ENCODE measurements around the gene COTL1.

Gene COTL1, protein sequence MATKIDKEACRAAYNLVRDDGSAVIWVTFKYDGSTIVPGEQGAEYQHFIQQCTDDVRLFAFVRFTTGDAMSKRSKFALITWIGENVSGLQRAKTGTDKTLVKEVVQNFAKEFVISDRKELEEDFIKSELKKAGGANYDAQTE

DNA sequence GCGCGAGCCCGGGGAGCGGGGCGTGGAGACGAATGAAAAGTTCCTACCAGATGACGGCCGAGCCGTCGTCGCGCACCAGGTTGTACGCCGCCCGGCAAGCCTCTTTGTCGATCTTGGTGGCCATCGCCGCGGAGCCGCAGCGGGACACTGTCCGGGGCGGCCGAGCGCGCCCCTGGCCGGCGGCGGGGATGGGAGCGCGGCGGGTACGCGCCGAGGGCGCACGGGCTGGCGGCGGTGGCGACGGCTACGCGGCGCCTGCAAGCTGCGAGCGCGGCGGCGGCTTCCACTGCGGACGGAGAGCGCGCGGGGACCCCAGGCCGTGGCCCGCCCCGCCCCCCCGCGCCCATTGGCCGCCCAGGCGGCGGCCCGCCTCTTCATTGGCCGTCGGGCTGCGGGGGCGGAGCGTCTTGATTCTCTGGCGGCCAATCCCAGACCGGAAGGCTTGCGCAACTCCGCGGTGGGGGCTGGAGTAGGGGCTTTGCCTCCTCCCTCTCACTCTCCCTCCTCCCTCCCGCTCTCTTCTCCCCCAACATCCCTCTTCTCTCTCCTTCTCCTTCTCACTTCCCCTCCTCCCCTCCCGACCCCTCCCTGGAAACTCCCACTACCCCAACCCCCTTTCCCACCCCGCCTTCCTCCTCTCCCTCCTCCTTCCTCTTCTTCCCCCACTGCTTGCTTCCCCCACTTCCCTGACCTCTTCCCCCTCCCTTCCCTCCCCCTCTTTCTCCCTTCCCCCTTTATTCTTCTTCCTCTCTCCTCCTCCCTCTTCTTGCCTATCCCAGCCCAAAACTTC, at the start of gene COTL1:
COTL1 (minus strand) TSS at position 288 of the 790 bp plus-strand sequence; CDS start at position 124, 164 bp downstream.
- DNase-seq, result peak; percentile 94

DNA sequence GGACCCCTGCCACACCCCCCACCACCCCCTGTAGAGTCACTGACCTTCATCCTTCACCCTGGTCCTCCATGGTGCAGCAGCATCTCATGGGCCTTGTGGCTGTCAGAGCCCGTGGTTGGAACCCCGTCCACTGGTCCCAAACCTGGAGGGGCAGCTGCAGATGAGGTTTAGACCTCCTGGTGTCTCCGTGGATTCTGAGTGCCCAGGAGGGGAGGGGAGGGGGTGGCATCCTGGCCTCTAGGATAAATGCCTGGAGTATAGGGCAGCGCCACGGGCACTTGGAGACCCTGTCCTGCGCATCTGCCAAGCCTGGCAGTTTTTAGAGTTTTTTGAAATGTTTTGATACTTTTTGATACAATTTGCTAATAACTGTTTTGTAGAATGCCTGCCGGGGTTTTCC, 48.0 kb upstream of the COTL1 start:
- DNase-seq, result no peak

DNA sequence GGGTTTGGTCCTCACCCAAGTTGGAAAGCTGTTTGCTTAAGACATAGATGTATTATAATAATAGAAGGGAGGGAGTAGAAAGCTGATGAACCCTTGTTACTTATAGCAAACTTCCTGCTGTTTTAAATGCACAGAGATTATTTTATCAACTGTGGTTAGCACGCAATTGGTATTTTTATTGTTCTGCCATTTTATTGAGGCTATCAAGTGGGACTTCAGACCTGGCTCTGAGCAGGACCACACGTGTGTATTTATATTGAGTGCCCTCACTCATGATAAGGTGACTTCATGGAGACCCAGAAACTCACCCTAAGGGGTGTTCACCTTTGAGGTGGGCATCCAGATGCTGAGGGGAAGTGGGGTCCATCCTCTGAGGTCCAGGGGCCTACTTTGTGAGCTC, 47.5 kb upstream of the COTL1 start:
- no peak for DNase-seq

DNA sequence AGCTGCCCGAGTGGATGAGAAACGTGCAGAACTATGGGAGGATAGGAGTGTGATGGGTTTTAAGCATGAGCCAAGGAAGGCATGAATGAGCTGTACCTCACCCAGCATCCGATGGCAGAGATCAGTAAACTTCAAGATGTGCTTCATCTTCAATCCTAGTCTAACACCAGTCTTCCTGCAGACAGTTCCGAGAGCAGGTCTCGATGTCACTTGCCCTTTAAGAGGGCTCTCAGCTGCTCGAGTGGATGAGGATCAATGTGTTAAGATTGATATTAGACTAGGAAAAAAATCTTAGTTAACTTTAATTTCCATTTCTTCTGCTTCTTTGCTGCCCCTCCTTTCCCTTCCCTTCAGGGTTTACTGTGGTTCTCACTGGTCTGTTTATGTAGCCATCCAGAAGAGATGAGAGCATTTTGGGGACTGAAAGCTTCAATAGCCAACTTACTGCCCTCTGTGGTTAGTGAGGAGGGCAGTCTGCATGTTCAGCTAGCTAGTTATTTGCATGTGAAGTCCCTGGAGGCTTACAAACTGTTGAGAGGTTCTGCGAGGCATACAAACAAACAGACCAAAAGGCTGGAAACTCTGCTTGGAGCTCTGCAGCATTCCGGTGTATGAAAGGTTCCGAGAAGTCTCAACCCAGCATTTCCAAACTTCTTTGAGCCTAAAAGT, 45.7 kb upstream of the COTL1 start:
- no peak for DNase-seq

DNA sequence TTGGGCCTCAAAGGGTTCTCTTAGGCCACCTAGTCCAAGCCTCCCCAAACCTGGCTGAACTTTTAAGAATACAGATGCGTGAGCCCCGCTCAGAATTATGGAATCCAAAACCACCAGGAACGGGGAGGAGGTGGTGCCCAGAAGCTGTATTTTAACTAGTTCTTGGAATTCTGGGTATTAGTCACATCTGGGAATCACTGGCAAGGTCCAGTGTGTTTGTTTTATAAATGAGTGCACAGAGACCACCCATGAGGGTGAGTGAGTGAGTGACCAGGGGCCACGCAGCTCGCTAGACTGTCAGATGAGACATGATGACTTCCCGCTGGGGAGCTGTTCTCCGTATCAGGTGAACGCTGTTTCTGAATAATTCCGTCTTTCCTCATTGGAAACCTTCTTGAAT, 44.6 kb upstream of the COTL1 start:
- DNase-seq, result no peak

DNA sequence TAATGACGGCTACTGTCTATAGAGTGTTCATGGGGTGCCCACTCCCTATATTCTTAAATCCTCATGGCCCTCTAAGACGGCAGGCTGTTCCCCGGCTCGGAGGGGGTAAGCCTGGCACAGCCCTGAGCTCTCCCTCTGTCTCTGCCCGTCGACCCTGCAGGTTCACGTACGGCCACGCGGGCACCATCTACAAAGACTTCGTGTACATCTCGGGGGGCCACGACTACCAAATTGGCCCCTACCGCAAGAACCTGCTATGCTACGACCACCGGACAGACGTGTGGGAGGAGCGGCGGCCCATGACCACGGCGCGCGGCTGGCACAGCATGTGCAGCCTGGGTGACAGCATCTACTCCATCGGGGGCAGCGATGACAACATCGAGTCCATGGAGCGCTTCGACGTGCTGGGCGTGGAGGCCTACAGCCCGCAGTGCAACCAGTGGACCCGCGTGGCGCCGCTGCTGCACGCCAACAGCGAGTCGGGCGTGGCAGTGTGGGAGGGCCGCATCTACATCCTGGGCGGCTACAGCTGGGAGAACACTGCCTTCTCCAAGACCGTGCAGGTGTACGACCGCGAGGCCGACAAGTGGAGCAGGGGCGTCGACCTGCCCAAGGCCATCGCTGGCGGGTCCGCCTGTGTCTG, 43.7 kb upstream of the COTL1 start:
- DNase-seq, result no peak

DNA sequence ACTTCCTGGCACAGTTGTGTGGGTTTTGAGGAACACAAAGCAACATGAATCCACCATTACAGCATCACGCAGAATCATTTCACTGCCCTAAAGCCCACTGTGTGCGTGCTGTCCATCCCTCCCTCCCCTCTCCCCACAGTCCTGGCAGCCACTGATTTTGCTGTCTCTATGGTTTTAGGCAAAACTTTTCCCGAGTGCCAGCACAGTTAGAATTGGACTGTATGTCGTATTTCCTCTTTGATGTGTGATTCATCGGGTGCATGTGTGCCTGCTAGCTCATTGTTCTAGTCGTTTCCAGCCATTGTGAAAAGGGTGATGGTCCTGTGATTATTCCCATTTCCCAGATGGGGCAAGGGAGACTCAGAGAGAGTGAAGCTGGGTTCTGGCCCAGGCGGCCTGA, 43.1 kb upstream of the COTL1 start:
- DNase-seq, result no peak

DNA sequence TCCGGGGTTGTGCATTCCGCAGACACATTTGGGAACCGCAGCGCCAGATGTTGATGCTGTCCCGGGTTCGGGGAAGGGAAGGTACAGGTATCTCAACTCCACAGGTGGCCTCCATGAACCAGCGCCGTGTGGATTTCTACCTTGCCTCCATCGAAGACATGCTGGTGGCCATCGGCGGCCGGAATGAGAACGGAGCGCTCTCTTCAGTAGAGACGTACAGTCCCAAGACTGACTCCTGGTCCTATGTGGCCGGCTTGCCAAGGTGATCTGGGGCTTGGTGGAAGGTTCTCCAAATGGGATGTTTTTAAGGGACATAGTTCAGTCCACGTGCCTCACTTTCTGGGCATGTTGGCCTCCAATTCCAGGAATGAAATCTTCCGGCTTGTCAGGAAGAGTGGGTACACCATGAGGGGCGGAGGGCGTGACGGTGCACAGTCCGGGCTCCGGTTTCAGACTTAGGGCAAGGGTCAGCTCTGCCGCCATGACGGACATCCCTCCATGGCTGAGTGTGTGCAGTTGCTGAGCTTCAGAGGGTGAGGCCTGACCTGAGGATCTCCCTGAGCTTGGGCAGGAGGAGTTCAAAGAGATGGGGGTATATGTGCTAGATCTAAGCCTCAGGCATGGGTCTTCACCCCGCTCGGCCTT, 41.9 kb upstream of the COTL1 start:
- DNase-seq, result no peak

DNA sequence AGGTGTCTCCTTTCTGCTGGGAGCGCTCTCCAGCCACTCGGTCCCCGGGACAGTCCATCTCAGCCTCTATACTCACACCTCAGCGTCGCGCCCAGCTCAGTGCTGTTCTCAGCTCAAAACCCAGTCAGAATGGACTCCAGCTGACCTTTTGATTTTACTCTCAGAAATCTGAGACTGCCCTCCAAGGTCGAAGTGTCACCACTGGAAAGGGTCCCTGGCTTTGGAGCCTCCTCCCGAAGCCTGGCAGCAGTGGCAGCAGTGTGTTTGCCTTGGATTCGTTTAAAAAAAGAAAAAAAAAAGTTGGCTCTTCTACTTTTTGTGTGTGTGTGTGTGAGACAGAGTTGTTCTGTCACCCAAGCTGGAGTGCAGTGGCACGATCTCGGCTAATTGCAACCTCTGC, 40.8 kb upstream of the COTL1 start:
- DNase-seq, result no peak

DNA sequence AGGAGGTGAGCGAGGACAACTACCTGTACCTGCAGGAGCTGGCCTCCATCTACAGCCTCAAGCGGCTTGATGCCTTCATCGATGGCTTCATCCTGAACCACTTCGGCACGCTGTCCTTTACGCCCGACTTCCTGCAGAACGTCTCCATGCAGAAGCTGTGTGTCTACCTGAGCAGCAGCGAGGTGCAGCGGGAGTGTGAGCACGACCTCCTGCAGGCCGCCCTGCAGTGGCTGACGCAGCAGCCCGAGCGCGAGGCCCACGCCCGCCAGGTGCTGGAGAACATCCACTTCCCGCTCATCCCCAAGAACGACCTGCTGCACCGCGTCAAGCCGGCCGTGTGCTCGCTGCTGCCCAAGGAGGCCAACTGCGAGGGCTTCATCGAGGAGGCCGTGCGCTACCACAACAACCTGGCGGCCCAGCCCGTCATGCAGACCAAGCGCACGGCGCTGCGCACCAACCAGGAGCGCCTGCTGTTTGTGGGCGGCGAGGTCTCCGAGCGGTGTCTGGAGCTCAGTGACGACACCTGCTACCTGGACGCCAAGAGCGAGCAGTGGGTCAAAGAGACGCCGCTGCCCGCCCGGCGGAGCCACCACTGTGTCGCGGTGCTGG, 39.5 kb upstream of the COTL1 start:
- DNase-seq, result no peak

DNA sequence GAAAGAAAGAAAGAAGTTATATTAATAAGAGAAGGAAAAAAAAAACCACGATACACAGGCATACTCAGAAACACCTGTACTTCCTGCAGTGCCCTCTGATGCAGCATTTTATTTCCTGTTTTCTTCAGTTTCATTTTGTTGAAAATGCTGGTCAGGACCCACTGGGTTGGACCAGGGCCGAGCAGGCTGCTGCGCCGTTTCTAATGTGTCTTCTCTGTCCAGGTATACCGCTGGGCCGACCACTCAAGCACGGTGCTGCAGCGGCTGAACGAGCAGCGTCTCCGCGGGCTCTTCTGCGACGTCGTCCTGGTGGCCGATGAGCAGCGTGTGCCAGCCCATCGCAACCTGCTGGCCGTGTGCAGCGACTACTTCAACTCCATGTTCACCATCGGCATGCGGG, 38.8 kb upstream of the COTL1 start:
- no peak for DNase-seq

DNA sequence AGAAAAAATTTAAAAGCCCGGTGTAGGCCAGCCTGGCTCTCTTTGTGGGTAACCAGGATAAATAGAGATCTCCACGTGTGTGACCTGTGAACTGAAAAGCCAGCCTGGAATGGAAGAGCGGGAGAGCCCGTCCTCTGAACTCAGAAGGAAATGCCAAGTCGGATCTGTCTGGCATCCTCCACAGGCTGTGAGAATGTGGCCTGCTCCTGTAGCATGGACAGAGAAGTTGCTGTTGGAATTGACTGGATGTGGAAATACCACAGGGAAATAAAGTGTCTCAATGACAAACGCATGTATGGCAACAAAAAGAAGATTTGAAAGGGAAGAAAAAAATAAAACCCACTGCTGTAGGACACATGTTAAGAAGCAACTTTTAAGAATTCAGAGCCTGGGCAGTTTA, 37.1 kb upstream of the COTL1 start:
- DNase-seq, result no peak

DNA sequence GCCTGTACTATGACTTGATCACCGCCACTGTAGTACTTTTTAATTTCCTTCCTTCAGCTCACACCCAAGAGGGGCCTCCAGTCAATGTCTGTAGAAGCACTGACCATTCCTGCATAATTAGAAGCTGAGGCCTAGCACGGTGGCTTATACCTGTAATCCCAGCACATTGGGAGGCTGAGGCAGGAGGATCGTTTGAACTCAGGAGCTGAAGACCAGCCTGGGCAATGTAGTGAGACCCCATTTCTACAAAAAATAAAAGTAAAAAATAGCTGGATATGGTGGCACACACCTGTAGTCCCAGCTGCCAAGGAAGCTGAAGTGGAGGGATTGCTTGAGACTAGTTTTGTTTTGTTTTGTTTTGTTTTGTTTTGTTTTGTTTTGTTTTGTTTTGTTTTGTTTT, 36.4 kb upstream of the COTL1 start:
- no peak for DNase-seq

DNA sequence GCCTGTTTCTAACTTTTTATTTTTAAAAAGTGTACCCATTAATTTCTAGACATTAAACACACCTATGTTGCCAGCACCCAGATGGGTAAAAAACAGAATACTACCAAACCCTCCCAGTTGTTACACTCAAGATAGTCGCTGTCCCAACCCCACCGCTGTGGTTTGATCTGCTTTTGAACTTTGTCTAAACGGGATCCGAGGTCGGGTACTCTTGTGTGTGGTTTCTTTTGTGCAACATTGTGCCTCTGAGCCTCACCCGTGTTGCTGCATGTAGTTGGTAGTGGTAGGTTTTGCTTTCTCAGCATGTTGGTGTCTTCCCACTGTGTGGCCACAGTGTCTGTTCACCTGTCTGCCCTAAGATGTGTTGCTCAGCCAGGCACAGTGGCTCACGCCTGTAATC, 34.7 kb upstream of the COTL1 start:
- no peak for DNase-seq

DNA sequence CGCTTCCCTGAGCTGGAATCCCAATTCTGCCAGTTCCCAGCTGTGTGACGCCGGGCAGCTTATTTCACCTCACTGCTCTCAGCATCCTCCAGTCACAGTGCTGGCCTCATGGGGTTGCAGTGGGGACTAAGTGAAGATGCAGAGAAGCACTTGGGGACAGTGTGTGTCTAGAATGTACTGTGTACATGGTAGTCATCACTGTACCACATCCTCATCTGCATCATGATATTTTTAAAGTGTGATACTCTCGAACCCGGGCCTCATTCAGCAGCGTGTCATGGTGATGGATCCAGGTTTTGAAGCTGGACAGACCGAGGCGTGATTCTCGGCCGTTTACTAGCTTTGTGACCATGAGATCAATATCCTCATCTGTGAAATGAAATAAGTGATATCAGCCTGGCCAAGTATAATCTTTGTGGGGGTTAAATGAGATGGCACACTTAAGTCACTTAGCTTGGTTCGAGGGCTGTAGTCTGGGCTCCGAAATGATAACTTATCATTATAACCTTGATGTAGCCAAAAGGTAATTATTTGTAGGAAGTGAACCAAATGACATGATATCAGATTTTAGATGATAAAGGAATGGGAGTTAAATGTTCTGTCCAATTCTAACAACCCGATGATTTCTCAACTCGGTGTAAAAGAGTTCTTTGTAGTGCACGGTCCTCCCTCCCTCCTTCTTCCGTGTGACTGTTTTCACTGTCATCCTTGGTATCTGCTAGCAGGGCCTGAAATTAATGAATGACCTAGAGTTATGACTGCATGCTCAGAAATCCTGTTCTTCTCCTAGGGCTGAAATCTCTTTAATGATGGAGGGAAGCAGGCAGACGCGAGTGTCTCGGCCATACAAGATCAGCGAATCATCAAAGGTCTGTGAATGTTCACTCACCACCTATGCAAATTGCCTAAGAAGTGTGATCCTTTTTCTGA, 32.4 kb upstream of the COTL1 start:
- DNase-seq, result no peak

DNA sequence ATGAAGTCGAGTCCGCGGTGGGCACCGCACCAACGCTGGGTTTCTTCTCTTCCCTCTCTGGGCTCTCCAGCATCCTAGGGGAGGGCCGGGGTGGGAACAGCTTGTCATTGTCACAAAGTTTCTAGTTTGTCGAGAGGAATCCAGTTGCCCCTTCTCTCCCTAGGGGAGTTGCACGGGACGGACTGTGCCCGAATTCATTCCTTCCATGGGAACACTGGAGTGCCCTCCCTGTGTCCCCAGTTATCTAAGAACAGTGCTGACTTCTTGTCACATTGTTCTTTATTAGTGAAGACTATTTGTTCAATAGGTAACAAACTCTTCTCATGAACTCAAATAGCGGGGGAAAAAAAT, 31.6 kb upstream of the COTL1 start:
- DNase-seq, result no peak

DNA sequence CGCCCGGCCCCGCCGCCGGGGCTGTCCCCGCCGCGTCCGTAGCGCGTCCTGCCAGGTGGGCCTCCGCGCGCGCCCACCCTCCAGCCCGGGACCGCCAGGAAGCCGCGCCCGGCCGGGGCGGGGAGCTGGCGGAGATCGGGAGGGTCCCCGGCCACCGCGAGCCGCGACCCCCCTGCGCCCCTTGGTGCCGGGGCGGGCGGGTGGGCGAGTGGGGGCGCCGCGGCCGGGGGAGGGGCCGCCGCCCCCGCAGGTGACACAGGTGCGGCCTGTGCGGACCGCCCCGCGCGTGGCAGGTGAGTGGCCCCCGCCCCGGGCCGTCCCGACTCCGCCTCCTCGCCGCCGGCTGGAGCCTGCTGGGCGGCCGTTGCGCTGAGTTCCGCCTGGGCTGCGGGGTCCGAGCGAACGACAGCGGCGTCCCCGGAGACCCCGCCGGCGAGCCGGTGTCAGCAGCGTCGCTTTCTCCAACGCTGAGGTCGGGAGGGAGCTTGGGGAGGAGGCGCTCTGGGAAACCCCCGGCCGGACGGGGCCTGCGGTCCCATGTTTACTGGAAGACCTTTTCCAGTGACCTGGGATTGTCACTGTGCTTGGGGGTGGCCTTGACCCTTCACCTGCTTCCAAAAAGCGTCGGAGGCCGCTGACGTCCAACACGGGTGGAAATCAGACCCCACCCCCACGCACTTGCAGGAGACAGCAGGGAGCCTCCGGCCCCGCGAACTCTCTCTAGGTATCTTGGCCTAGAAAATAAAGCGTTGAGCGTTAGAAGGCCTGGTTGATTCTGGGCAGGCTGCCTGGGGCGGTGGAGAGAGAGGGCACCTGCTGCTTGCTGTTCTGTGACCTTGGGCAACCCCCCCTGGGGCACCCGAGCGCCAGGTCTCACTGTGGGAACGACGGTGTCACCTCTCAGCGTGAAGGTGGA, 31.0 kb upstream of the COTL1 start:
- DNase-seq, result no peak

DNA sequence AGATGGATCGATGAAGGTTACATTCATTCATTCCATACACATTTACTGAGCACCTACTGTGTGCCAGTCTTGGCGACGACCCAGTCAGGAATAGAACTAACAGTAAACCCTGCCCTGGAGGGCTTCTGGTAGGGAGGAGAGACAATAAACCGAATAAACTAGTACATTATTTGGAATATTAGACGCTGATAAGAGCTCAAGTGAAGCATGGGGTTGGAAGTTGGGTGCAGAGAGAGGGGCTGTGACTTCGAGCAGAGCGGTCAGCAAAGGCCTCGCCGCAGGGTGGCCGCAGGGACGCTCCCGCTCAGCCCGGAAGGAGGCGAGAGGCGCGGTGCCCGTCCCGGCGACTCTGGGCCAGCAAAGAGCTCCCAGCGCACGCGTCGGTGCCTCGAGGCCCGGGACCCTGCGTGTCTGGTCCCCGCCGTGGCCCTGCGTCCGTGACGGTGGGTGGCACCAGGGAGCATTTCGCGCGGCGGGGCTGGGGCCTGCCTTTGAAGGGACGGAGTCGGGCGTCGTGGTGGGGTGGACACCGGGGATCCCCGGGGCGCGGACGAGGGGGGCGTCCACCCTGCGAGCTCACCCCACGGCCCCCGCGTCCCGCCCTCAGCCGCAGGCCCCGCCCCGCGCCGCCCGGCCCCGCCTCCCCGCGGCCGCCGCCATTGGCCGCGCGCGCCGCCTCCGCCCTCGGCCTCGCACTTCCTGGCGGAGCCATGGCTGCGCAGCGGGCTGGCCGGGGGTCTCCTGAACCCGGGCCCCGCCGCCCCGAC, 30.1 kb upstream of the COTL1 start, which contains the start of gene KLHL36:
KLHL36 (plus strand) TSS at position 684 of the 767 bp plus-strand sequence. CDS start 2,357 bp downstream, outside the sequence.
- DNase-seq, result peak; percentile 31

DNA sequence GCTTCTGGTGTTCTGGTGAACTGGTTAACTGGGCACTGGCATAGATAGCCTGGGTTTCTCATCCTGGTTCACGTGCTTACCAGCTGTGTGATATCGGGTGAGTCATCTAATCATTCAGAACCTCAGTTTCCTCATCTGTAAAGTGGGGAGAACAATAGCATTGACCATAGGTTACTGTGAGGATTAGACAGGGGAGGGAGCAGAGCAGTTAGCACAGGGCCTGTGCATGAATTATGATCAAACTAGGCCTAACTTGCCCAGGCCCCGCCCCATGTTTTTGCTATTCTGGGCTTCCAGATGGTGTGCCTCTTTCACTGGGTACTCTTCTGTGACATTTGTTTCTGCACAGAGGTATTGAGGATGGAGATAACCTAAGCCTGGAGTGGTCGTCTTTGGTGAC, 25.8 kb upstream of the COTL1 start:
- DNase-seq, result peak; percentile 96

DNA sequence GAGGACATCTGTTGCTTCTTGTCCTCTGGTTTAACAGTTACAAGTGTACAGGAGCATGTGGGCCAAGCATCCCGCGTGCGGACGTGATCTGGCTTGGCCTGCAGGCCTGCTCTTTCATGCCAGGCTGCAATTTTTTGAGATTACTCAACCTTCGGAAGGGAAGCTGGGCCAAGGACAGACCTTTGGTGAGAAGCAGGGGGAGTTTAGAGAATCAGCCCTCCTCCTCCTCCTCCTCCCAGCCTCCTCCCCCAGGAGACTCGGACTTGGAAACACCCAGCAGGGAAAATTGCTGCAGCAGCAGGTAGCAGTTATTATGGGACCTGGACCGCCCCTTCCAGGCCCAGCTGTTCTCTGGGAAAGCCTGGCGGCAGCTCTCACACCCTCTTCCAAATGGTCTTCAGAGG, 25.3 kb upstream of the COTL1 start:
- DNase-seq, result peak; percentile 90
